ENCODE results near the gene VSTM2L.
A peak's percentile ranks its signal among the peaks of the same experiment; 100 is the strongest.

The VSTM2L gene

DNA sequence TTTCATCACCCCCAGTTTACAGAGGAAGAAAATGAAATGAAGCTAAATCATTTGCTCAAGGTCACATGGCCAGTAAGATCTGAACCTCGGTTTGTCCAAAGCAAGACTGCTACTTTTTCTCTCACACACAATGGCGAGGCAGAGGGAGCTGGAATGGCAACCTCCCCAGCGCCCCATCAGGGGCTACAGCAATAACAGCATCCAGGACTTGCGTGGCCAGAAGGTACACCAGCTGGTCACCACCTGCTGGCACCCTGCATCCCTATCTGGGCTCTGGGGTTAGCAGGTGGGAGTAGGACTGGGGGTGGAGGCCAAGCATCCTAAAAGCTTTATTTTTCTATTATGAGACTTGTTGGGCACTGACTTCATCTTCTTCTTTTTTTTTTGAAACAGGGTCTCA, 89.0 kb downstream of the VSTM2L start:
- no peak for DNase-seq (ENCODE audit: low read depth in 1 of 2, low spot score in 1 of 2)
- no peak for TF ChIP-seq JUND (IDR thresholded peaks at IDR 0.05; ENCODE audit: low read depth)
- in situ Hi-C loops (cut with HindIII; ENCODE audit: low pct_unique_long_range_greater_than_20kb, low sequenced_read_pairs) = no loop called here

GRCh38 chr20:37992802-37993409, 90.0 kb downstream of the VSTM2L start:
- peak; percentile 46 to 54 for DNase-seq (ENCODE audit: low read depth in 1 of 2, low spot score in 1 of 2)
- TF ChIP-seq JUND (IDR thresholded peaks at IDR 0.05; ENCODE audit: low read depth) = no peak
- in situ Hi-C loops (cut with HindIII; ENCODE audit: low pct_unique_long_range_greater_than_20kb, low sequenced_read_pairs) = no loop called here

DNA sequence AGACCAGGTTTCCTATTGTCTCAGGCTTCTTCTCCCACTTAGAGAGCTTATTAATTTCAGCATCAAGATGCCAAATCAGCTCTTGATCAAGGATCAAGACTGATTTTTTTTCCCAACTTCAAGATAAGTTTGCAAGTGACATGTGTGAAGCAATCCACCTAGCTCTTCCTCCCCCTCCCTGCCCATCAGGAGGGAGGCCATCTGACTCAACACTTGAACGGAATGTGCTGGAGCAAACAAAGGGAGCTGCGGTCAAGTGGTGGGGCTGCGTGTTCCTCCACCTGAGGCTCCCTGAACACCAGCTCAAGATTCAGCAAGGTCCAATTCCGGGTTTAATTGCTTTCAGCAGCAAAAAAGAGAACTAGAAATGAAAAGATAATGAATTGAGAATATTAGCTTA, 91.6 kb downstream of the VSTM2L start:
- no peak for TF ChIP-seq JUND (IDR thresholded peaks at IDR 0.05; ENCODE audit: low read depth)
- in situ Hi-C loops (cut with HindIII; ENCODE audit: low pct_unique_long_range_greater_than_20kb, low sequenced_read_pairs) = no loop called here
- peak in 1 of 2 experiments; percentile 16 for DNase-seq (ENCODE audit: low read depth in 1 of 2, low spot score in 1 of 2)
